K562 (cell line): ENCODE data around the gene TSTD1. TPM values are rescaled to one million over a fixed set of nuclear protein-coding genes. Genes with fewer than 3 reads are reported as not detected.

Experiments
- ATAC-seq: fragments of 200-7000 bp; cut with Tn5 transposase; 3 replicates; pipeline ENCODE4 v1.9.1; 2020; ENCODE audit warnings: moderate library complexity
- BruUV-seq: library from RNA; stranded (reverse); fragments of 400-500 nt; replicated peaks from 2 replicates; lab custom pipeline; 2021; lab: Mats Ljungman, UMichigan
- CTCF ChIA-PET: fragments of 300-600 bp; formaldehyde crosslinking; extraction: SDS; loops from one replicate; lab custom pipeline; 2021; ENCODE audit warnings: low intra/inter-chr PET ratio; lab: Yijun Ruan, JAX
- POLR2A ChIA-PET: fragments of 300-600, 350-650 bp; sonication (Branson Sonifier 250); formaldehyde crosslinking; extraction: SDS; loops from one replicate; lab custom pipeline; 2021; ENCODE audit warnings: antibody characterized with exemption, inconsistent platforms; lab: Yijun Ruan, JAX
- DNase-seq, 4 experiments: peaks; one replicate each; pipeline versions ENCODE4 v3.0.0 to v3.0.0-alpha.2; 2011 to 2018; ENCODE audit warnings: low spot score in 3 of 4, mixed read lengths in 3 of 4; ENCODE audit errors: extremely low read depth in 1 of 4
- FAIRE-seq: peaks from 2 replicates; lab custom pipeline; 2011; peaks lifted over from hg19 to GRCh38; lab: Jason Lieb, UNC
- H2AFZ ChIP-seq: 2 replicates; pipeline ENCODE4 v1.6.0; 2011; ENCODE audit warnings: low read depth, low read length, control low read depth, inconsistent platforms
- H3K27ac ChIP-seq: fragments of 200-600 bp; 3 replicates; pipeline ENCODE4 v1.8.0; 2011; ENCODE audit warnings: low read depth, mild to moderate bottlenecking, control low read depth, inconsistent platforms, low read length, moderate library complexity, mixed read lengths; ENCODE audit errors: extremely low read depth
- H3K27me3 ChIP-seq, 2 experiments: fragments of 300-600 bp in 1 of 2; 2 replicates in 1 of 2; 3 replicates in 1 of 2; pipeline versions ENCODE4 v1.6.0 to v1.8.0; 2011; ENCODE audit warnings: inconsistent platforms in 2 of 2, low read length in 2 of 2, mild to moderate bottlenecking in 1 of 2, mixed read lengths in 1 of 2, moderate library complexity in 1 of 2; ENCODE audit not compliant: control insufficient read depth in 2 of 2, insufficient read depth in 2 of 2
- H3K36me3 ChIP-seq: fragments of 300-600 bp; 3 replicates; pipeline ENCODE4 v1.8.0; 2011; ENCODE audit warnings: mild to moderate bottlenecking, low read length, inconsistent platforms; ENCODE audit not compliant: control insufficient read depth, insufficient read depth
- H3K4me1 ChIP-seq, 2 experiments: fragments of 200-600 bp in 1 of 2; replicated peaks in 1 of 2; 2 replicates in 1 of 2; 3 replicates in 1 of 2; pipeline versions ENCODE4 v1.5.1 to v1.8.0; 2011; ENCODE audit warnings: inconsistent platforms in 2 of 2, low read length in 2 of 2, mild to moderate bottlenecking in 1 of 2, mixed read lengths in 1 of 2, moderate library complexity in 1 of 2; ENCODE audit not compliant: control insufficient read depth in 2 of 2, insufficient read depth in 2 of 2
- H3K4me2 ChIP-seq: 2 replicates; pipeline ENCODE4 v1.6.1; 2011; ENCODE audit warnings: low read length, control low read depth, inconsistent platforms, mixed read lengths; ENCODE audit not compliant: insufficient read depth
- H3K4me3 ChIP-seq: fragments of 200-600 bp; sonication (generic), shearing (Covaris generic); 2 replicates; pipeline ENCODE4 v1.5.1; 2016; ENCODE audit warnings: control low read depth, inconsistent platforms
- H3K79me2 ChIP-seq: fragments of 200-600 bp; 3 replicates; pipeline ENCODE4 v1.8.0; 2011; ENCODE audit warnings: low read length, inconsistent platforms; ENCODE audit not compliant: control insufficient read depth, insufficient read depth
- H3K9ac ChIP-seq, 2 experiments: 2 replicates each; pipeline versions ENCODE4 v1.6.0 to v1.6.1; 2011; ENCODE audit warnings: low read depth in 2 of 2, low read length in 2 of 2, control low read depth in 1 of 2, inconsistent platforms in 1 of 2, mild to moderate bottlenecking in 1 of 2, mixed read lengths in 1 of 2; ENCODE audit not compliant: insufficient read depth in 1 of 2
- H3K9me1 ChIP-seq: one replicate; pipeline ENCODE4 v1.6.0; 2011; ENCODE audit warnings: inconsistent platforms, mild to moderate bottlenecking, low read length, moderate library complexity; ENCODE audit not compliant: control insufficient read depth, insufficient read depth
- H3K9me3 ChIP-seq: replicated peaks from 2 replicates; pipeline ENCODE4 v1.5.1; 2011; ENCODE audit warnings: low read depth, low read length, inconsistent platforms; ENCODE audit not compliant: control insufficient read depth, insufficient read depth
- H4K20me1 ChIP-seq: replicated peaks from 2 replicates; pipeline ENCODE4 v1.6.1; 2011; ENCODE audit warnings: low read length, inconsistent platforms, mixed read lengths; ENCODE audit not compliant: control insufficient read depth, insufficient read depth
- CBFA2T2 ChIP-seq: fragments of 450-650 bp; conservative IDR thresholded peaks from 2 replicates; pipeline ENCODE4 v1.6.1; 2017; ENCODE audit warnings: mild to moderate bottlenecking
- GATA2 ChIP-seq: sonication (generic); formaldehyde crosslinking; IDR thresholded peaks from 2 replicates; pipeline ENCODE4 v1.4.0; 2020; ENCODE audit warnings: mild to moderate bottlenecking, missing genetic modification reagents
- NR2C1 ChIP-seq, 2 experiments: fragments of 450-650 bp; IDR thresholded peaks; 2 replicates each; pipeline ENCODE4 v1.6.1; 2017; ENCODE audit warnings: mild to moderate bottlenecking in 2 of 2, antibody characterized with exemption in 1 of 2, inconsistent platforms in 1 of 2, missing compliant biosample characterization in 1 of 2, missing genetic modification characterization in 1 of 2
- NR2C2 ChIP-seq, 2 experiments: fragments of 200-800 bp in 1 of 2; sonication (Bioruptor generic) in 1 of 2; sonication (generic) in 1 of 2; formaldehyde crosslinking in 1 of 2; IDR thresholded peaks; 2 replicates each; pipeline versions ENCODE4 v1.6.1 to v1.8.0; 2016 to 2022; ENCODE audit warnings: mild to moderate bottlenecking in 1 of 2, missing compliant biosample characterization in 1 of 2, missing genetic modification characterization in 1 of 2, missing genetic modification reagents in 1 of 2
- RB1 ChIP-seq: fragments of 450-650 bp; IDR thresholded peaks from 2 replicates; pipeline ENCODE4 v1.6.1; 2017; ENCODE audit warnings: low read depth, mild to moderate bottlenecking
- WGBS: fragments of 100-300 bp; shearing (Covaris generic); methylation state at CpG from one replicate; pipeline ENCODE4 v1.1.6; 2016; ENCODE audit warnings: low coverage, mixed read lengths; ENCODE audit not compliant: insufficient coverage; ENCODE audit errors: missing lambda C conversion rate; 5-methylcytosine and 5-hydroxymethylcytosine counted together
- in situ Hi-C: fragments of 300-500 bp; cut with MboI; formaldehyde crosslinking; loops from 4 replicates; pipeline ENCODE4 v1.15.0; 2018; ENCODE audit warnings: inconsistent platforms, mixed read lengths
- intact Hi-C: fragments of 100-400 bp; cut with micrococcal nuclease; formaldehyde crosslinking; loops from 2 replicates; pipeline ENCODE4 v1.14.2; 2022
- polyA plus RNA-seq, 8 experiments: library from polyadenylated mRNA; depleted of rRNA in 4 of 8; stranded (reverse) in 5 of 8; unstranded in 3 of 8; fragments of >200 nt; fragmentation: Nextera tagmentation in 2 of 8; fragmentation: Illumina TruSeq in 1 of 8; extraction: Ambion mirVana in 2 of 8; extraction: Trizol in 1 of 8; gene quantifications; 2 replicates each; pipeline versions ENCODE4 v1.2.1 to v1.2.3, GENCODE V29; 2011 to 2014; ENCODE audit warnings: inconsistent platforms in 1 of 8, missing spikeins in 1 of 8
- total RNA-seq, 7 experiments: library from RNA; depleted of rRNA in 6 of 7; stranded (reverse); fragments of >200 nt in 6 of 7; fragmentation: Illumina TruSeq in 2 of 7; extraction: Trizol in 2 of 7; gene quantifications; 2 replicates each; pipeline versions ENCODE4 v1.2.1 to v1.2.3, GENCODE V29; 2011 to 2021; ENCODE audit warnings: low replicate concordance in 1 of 7
- TF ChIP-seq, protein P1 (sequence below): fragments of 450-650 bp; IDR thresholded peaks from 2 replicates; pipeline ENCODE4 v1.7.1; 2018; ENCODE audit warnings: mild to moderate bottlenecking, low read depth; ENCODE audit not compliant: partially characterized antibody
- TF ChIP-seq, protein P2 (sequence below), 2 experiments: fragments of 450-650 bp; formaldehyde crosslinking in 1 of 2; IDR thresholded peaks; 2 replicates each; pipeline versions ENCODE4 v1.4.0 to v1.6.1; 2014 to 2020; ENCODE audit warnings: mild to moderate bottlenecking in 2 of 2, borderline replicate concordance in 1 of 2, low read depth in 1 of 2
- TF ChIP-seq, protein P3 (sequence below): IDR thresholded peaks from 3 replicates; pipeline ENCODE4 v1.6.1; 2011; ENCODE audit warnings: borderline replicate concordance, mild to moderate bottlenecking; ENCODE audit not compliant: insufficient read length, insufficient read depth

The TSTD1 gene
- total and polyA plus RNA-seq, 9 of the 15 experiments (the other 6 are each of a cell fraction or from before 2014, with no cell fraction given) = 0.23 to 0.53 TPM; not detected in 7

DNA sequence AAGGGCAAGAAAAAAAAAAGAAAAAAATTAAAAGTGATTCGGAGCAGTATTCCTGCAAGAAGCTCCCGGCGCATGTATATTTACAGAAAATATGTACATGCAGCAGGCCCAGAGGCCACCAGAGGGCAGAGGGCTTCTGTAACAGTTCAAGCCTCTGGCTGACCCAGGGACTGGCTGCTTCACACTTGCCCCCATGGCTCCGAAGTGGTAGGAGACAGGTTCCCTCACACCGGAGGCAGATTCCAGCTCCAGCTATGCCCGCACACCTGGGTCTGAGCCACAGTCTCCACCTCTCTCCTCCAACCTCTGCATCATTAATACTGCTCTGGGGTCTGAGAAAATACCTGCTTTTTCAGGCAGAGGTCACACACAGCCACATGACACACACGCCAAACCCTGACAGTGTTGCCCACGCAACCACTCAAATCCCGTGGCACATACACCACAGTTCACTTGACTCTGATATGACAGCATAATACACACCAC, 33.2 kb upstream of the TSTD1 start:
- Histone ChIP-seq H3K27me3 (no peaks in the 10 kb centered on the region), H4K20me1 (no peaks in the 10 kb centered on the region), H3K4me1 (peaks cover 22 to 23% of the 10 kb centered on the region in 2 experiments), H3K79me2 (no peaks in the 10 kb centered on the region), H3K9ac (no peak overlapping the region), H3K4me3 (no peak overlapping the region), H2AFZ (peak overlapping the region; percentile 81), H3K9me3 (no peaks in the 10 kb centered on the region), H3K4me2 (no peak overlapping the region; the same call in 1 of the 2 replicates), H3K27ac (no peak overlapping the region), H3K9me1 (no peaks in the 10 kb centered on the region), H3K36me3 (no peaks in the 10 kb centered on the region)
- no TSS peak for BruUV-seq
- POLR2A ChIA-PET = no interaction called here
- CTCF ChIA-PET = interaction anchor here (0.6 to 1.9 kb wide), 6 partner anchors 65 to 986 kb away, joined by 3 to 15 read pairs (median 4); partner anchors contain the start of gene B4GALT3
- intact Hi-C loops (loop anchor here (1.0 to 10.0 kb wide), 3 partner anchors 25 to 105 kb away; partner anchors contain the start of genes B4GALT3 and DEDD), in situ Hi-C loops (no loop called here)
- WGBS = 20% methylated on average over 9 of the region's 9 CpGs
- ATAC-seq (peak; percentile 90), DNase-seq (peak; percentile 77 to 80 (median 78)), FAIRE-seq (peak; percentile 77)
- TF ChIP-seq, protein P1, sequence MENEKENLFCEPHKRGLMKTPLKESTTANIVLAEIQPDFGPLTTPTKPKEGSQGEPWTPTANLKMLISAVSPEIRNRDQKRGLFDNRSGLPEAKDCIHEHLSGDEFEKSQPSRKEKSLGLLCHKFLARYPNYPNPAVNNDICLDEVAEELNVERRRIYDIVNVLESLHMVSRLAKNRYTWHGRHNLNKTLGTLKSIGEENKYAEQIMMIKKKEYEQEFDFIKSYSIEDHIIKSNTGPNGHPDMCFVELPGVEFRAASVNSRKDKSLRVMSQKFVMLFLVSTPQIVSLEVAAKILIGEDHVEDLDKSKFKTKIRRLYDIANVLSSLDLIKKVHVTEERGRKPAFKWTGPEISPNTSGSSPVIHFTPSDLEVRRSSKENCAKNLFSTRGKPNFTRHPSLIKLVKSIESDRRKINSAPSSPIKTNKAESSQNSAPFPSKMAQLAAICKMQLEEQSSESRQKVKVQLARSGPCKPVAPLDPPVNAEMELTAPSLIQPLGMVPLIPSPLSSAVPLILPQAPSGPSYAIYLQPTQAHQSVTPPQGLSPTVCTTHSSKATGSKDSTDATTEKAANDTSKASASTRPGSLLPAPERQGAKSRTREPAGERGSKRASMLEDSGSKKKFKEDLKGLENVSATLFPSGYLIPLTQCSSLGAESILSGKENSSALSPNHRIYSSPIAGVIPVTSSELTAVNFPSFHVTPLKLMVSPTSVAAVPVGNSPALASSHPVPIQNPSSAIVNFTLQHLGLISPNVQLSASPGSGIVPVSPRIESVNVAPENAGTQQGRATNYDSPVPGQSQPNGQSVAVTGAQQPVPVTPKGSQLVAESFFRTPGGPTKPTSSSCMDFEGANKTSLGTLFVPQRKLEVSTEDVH = no peak
- TF ChIP-seq NR2C2 (CRISPR knock-in tag; IDR thresholded peaks at IDR 0.05) (no peak), NR2C2 (tag; IDR thresholded peaks at IDR 0.05) (0 out of 2 replicates have a peak, but pooled peaks have one; percentile 24), RB1 (peak; percentile 58), NR2C1 (IDR thresholded peaks at IDR 0.05) (no peak), NR2C1 (tag; IDR thresholded peaks at IDR 0.05) (peak; percentile 50; the same call in 1 of the 2 replicates), CBFA2T2 (no peak), GATA2 (CRISPR knock-in tag) (no peak)
- TF ChIP-seq, protein P2, sequence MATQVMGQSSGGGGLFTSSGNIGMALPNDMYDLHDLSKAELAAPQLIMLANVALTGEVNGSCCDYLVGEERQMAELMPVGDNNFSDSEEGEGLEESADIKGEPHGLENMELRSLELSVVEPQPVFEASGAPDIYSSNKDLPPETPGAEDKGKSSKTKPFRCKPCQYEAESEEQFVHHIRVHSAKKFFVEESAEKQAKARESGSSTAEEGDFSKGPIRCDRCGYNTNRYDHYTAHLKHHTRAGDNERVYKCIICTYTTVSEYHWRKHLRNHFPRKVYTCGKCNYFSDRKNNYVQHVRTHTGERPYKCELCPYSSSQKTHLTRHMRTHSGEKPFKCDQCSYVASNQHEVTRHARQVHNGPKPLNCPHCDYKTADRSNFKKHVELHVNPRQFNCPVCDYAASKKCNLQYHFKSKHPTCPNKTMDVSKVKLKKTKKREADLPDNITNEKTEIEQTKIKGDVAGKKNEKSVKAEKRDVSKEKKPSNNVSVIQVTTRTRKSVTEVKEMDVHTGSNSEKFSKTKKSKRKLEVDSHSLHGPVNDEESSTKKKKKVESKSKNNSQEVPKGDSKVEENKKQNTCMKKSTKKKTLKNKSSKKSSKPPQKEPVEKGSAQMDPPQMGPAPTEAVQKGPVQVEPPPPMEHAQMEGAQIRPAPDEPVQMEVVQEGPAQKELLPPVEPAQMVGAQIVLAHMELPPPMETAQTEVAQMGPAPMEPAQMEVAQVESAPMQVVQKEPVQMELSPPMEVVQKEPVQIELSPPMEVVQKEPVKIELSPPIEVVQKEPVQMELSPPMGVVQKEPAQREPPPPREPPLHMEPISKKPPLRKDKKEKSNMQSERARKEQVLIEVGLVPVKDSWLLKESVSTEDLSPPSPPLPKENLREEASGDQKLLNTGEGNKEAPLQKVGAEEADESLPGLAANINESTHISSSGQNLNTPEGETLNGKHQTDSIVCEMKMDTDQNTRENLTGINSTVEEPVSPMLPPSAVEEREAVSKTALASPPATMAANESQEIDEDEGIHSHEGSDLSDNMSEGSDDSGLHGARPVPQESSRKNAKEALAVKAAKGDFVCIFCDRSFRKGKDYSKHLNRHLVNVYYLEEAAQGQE (IDR thresholded peaks at IDR 0.05; ENCODE audit: borderline replicate concordance) = peak; percentile 84
- TF ChIP-seq, protein P2 (CRISPR knock-in tag; IDR thresholded peaks at IDR 0.05; ENCODE audit: low read depth) = no peak
- TF ChIP-seq, protein P3, sequence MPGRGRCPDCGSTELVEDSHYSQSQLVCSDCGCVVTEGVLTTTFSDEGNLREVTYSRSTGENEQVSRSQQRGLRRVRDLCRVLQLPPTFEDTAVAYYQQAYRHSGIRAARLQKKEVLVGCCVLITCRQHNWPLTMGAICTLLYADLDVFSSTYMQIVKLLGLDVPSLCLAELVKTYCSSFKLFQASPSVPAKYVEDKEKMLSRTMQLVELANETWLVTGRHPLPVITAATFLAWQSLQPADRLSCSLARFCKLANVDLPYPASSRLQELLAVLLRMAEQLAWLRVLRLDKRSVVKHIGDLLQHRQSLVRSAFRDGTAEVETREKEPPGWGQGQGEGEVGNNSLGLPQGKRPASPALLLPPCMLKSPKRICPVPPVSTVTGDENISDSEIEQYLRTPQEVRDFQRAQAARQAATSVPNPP = no peak
